ENCODE data around the gene BRICD5.
"Not testable (repeated sequence)": the region's sequence is repeated elsewhere in the genome, so short reads cannot be mapped to it uniquely, and the experiment has no call there.

BRICD5 gene

GRCh38 chr16:2210386-2211365 lies at the start of gene BRICD5:
Gene BRICD5 (minus strand): TSS chr16:2210863. CDS start chr16:2210833, 30 bp downstream.
- ATAC-seq: no peak

GRCh38 chr16:2260250-2260649 lies 49.6 kb upstream of the BRICD5 start:
- ATAC-seq: no peak

GRCh38 chr16:2258530-2258929 lies 47.9 kb upstream of the BRICD5 start:
- ATAC-seq: not testable (repeated sequence)

DNA sequence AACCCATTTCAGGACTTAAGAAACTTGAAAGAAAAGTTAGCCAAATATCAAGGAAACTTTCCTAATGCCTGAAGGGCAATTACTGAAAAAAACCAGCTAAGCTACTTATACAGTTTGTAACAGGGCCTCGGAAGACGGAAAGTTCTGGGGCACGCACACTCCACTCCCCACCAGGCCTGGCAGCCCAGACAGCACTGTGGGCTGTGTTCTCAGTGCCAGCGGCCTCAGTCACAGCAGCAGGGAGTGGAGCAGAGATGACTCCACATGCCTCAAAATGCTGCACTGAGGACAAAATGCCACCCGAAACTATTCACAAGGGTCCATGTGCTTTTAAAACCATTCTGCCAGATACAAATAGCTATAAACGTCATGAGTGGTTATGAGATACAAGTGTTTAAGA lies 47.1 kb upstream of the BRICD5 start:
- ATAC-seq: no peak

GRCh38 chr16:2256531-2257140 lies 46.0 kb upstream of the BRICD5 start:
- no peak for ATAC-seq

GRCh38 chr16:2253293-2253692 lies 42.6 kb upstream of the BRICD5 start:
- ATAC-seq: no peak

DNA sequence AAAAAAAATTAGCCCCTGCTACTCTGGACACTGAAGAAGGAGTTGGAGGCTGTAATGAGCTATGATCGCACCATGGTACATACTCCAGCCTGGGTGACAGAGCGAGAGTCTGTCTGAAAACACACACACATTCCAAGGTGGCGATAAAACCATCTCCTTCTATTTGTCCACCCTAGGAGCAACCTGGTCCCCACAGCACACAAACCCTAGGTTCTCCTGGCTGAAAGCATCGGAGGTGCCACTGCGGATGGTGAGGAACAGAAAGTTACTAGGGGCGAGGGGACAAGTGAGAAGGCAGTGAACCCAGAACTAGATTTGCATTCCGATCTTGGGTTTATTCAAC lies 42.1 kb upstream of the BRICD5 start:
- ATAC-seq: no peak

DNA sequence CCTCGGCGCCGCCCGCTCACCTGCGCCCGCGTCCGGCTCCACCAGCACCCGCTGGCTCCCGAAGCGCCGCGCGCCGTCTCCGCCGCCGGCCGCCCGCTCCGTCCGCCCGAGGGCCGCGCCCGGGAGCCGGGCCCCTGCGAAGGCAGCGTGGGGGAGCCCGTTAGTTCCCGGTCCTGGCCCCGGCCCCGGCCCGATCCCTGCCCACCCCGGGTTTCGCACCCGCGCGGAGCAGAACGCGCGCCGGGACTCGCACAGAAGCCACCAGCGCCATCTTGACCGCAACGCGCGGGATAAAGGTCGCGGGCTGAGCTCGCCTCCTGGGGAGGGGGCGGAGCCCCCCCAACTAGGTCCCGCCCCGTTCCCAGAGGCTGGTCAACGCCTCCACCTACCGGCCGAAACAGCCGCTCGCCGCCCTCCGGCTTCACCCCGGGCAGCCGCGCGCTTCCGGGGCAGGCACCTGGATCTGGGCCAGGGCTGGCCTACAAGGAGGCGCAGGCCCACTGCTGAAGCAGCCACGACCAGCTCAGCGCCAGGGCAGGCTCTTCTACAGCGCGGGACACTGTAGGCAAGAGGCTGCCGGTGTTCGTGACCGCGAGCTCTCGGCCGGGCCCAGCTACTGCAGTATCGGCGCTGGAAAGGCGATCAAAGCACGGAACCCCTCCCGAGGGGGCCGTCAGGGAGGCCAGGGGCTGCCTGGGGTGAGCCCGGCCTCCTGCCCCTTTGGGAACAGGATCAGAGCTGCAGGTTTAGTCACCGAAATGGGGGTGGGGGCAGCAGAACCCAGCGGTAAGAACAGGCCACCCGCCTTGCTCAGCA lies 40.8 kb upstream of the BRICD5 start, which contains the start of gene ECI1:
TSS of gene ECI1 (minus strand) at position 292 of the 816 bp plus-strand sequence. CDS start at position 271, 21 bp downstream.
- ATAC-seq: peak; percentile 77 to 82

DNA sequence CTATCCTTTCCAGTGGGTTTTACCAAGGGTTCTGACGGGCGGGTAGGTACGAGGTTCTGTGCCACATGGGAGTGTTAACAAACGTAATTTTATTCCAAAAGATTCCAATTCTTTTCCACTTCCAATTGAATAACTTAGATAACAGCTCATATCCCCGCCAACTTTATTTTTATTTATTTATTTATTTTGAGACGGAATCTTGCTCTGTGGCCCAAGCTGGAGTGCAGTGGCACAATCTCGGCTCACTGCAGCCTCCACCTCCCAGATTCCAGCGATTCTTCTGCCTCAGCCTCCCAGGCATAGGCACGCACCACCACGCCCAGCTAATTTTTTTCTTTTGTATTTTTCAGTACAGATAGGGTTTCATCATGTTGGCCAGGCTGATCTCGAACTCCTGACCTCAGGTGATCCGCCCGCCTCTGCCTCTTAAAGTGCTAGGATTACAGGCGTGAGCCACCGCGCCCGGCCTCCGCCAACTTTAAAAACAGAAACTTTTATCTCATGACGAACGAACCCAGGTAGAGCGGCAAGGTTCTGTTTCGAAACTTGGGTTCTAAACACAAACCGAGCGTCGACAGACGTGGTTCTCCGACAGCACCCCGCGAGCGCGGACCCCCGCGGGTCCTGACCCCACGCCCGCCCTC lies 40.1 kb upstream of the BRICD5 start:
- ATAC-seq: peak; percentile 44

DNA sequence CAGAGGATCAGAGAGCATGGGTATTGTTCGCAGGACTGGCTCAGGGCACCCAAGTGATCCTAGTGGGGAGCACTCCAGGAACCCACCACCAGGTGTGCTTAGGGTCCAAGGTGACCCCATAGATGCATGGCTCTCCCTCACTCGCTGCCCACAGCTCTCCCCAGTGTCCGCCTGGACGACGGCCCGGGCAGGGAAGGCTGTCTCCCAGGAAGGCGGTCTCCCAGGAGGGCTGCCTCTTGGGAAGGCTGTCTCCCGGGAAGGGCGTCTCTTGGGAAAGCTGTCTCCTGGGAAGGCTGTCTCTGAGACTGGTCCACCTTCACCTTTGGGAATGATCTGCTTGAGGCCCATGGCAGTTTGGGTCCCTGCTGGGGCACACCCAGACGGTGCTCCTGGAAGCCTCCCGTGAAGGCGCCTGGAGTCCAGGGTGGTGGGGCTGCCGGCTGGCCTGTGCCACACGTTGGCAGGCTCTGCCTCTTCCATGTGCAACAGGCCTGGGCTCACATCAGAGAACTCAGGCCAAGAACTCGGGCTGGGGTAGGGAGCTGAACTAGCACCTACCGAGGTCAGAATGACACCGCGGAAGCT lies 35.7 kb upstream of the BRICD5 start:
- ATAC-seq: no peak

GRCh38 chr16:2244926-2245795 lies 34.5 kb upstream of the BRICD5 start:
- no peak for ATAC-seq

- ATAC-seq: no peak
Observed at GRCh38 chr16:2244301-2244700, 33.6 kb upstream of the BRICD5 start.

- ATAC-seq: no peak
Observed at GRCh38 chr16:2243781-2244180, 33.1 kb upstream of the BRICD5 start.

- no peak for ATAC-seq
Observed at GRCh38 chr16:2243031-2243528, 32.4 kb upstream of the BRICD5 start.

DNA sequence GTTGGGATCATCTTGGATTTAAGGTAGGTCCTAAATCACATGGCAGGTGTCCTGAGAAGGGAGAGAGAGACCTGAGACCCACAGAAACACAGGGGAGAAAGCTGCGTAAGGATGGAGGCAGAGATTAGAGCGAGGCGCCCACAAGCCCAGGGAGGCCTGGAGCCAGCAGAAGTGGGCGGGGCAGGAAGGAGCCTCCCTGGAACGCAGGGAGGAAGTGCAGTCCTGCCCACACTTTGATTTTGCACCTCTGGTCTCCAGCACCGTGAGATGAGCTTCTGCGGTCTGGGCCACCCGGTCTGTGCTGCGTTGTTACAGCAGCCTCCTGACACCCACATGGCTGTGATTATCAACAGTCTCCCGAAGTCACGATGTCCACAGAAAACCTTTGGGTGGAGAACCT lies 31.9 kb upstream of the BRICD5 start:
- ATAC-seq: no peak

- not testable (repeated sequence) for ATAC-seq
Observed at GRCh38 chr16:2240331-2240730, 29.7 kb upstream of the BRICD5 start.

- ATAC-seq: no peak
Observed at GRCh38 chr16:2238838-2239675, 28.4 kb upstream of the BRICD5 start.

DNA sequence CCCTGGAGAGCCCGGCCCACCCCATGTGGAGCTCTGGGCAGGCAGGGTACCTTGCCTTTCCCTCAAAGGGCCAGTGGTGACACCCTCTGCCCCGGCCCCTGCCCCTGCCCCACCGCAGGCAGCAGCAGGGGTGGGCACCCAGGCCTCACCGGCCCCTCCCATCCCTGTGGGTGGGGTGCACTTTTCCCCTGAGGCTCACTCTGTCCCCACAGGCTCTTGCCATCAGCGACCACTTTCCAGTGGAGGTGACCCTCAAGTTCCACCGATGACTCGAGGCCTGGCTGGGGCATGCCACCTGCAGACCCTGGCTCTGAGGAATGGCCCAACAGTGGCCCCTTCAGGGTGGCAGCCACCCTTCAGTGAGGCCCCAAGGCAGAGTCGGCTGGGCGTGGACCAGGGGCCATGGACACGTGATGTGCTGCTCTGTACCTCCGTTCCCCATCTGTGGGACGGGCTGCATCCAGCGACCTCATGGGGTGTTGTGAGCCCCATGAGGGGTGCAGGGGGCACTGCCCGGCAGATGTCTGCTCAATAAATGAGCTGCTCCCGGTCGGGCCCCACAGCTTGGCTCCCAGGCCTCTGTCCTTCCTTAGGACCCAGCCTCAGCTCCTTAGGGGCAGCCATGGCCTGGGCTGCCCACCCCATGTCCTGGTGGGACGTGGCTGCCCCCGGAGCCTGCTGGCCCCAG lies 27.6 kb upstream of the BRICD5 start:
- ATAC-seq: no peak

GRCh38 chr16:2237493-2238149 lies 27.0 kb upstream of the BRICD5 start:
- no peak for ATAC-seq

Measured in activated CD4-positive, CD25-positive, alpha-beta regulatory T cell treated with anti-CD3 and anti-CD28 coated beads, Interleukin-2, amount 50 U/mL, for 24 hours (primary cell).